HG02763 (cell line): ENCODE results near the gene TMEM119.
"Not testable (repeated sequence)": the region's sequence is repeated elsewhere in the genome, so short reads cannot be mapped to it uniquely, and the experiment has no call there.

Source experiments
- ATAC-seq: cut with Tn5 transposase; IDR thresholded peaks from one replicate; pipeline ENCODE4 v1.9.1; 2021; ENCODE audit warnings: mild to moderate bottlenecking, moderate library complexity; ENCODE audit not compliant: unreplicated experiment

TMEM119 gene

DNA sequence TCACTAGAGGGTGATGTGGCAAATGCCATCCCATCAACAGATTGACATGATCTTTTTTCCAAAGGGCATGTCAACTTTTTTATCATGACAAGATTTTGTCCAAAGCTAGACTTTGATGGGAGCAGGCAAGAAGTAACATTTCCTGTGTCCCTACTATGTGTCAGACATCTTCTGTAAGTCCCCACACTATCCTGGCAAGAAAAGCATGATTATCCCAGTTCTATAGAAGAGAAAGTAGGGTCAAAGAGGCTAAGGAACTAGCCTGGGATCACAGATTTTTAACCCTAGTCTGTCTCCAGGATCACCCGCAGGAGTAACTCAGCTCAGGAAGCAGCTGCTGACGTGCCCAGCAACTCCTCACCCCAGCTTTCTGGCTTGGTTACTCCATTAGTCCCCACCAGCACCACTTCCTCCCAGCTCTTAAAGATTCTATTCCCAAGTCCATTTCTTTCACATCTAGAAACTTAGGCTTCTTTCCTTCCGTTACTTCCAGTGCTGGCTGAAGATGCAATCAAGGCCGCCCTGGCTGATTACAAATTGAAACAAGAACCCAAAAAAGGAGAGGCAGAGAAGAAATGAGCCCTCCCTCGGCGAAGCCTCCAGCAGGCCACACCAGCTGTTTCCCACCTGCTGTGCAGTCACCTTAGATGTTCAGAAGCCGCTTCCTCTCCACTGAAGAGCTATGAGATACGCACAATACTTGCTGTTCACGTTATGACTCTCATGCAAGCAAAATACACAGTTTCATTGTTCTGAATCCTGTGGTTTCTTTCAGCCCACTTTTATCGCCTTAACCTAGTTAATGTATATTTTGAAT lies 29.3 kb downstream of the TMEM119 start:
- peak; percentile 60 for ATAC-seq

DNA sequence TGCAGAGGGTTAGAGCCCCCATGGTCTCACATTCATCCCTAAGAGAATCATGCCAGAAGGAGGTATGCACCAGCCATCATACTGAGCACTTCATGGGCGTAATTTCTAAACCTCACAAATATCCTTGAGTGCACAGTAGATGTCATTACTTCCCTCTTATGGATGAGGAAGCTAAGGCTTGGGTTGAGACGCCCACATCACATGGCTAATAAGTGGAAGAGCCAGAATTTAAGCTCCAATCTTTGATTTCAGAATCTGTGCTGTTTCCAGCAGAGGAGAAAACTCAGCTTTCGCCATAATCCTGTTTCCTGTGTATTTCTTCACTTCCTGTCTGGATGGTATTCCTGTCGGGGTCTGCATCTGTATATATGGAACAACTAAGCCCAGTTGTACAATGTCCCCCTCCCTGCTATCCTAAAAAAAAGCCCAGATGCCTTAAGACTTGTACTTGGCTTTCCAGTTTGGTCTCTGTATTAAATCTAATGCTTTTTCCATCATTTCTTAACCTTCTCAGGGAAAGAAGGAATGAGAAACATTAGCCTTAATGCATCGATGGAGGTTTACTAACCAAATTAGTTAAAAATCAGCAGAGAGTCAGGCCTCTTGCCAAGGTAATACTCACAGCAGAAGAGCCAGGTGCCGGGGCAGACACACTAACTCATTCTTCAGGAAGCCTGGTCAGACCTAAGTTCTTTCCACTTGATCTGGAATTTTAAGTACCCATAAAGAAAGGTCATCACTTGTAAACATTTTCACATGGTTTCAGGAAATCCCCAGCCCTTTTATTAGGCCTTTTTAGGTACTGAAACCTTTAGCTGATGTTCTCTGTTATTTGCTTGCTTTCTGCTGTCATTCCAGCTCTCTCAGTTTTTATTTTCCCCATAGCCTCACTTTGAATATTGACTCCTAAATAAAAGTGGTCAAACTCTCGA lies 30.2 kb downstream of the TMEM119 start:
- no peak for ATAC-seq

DNA sequence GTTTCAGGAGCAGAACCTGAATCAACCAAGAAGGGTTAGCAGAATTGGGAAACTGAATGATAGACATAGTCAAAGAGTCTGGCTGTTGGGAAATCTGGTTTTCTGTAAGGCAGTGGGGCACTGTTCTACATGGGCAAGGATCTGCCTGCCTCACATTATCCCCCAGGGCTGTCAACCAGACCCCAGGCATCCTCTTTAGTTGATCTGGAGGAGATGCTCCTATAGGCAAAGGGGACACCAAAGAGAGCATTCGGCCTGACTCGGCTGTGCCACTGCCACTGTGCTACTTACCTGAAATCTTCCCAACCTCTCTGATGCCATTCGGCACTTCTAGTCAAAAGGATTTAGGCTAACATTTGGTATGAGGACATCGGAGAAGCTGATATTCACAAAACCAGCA lies 31.4 kb downstream of the TMEM119 start:
- no peak for ATAC-seq

DNA sequence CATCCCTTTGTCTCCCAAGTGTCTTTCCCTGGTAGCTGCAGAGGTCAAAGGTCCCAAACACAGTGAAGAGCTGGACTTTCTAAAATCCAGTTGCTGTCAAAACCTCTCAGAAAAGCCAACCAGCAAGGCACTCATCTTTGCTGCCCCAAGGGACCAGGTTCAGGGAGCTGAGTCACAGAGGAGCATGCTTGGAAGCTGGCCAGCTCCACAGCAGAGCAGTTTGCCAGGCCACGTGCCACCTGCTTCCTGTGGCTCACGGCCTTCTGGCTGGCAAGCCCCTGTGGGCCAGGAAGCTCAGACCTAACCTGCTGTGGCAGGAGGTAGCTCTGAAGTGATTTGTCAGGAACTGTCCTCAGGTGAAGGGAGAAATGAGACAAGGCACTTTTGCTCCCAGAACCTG lies 31.9 kb downstream of the TMEM119 start:
- no peak for ATAC-seq

DNA sequence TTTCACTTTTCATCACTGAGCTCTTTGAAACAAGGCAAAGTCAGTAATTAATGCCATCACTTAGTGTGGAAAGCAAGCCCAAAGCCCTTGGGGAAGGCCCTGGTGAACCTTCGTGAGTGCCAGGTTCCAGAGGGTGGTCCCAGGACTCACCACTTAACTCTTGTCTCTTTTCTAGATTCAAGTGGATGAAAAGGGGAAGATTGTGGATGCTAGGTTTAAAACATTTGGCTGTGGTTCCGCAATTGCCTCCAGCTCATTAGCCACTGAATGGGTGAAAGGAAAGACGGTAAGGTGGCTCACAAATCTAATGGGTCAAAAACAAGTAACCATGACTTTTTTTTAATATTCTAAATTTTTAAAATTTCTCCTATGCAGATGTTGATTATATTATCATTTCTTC lies 32.7 kb downstream of the TMEM119 start:
- ATAC-seq: no peak

DNA sequence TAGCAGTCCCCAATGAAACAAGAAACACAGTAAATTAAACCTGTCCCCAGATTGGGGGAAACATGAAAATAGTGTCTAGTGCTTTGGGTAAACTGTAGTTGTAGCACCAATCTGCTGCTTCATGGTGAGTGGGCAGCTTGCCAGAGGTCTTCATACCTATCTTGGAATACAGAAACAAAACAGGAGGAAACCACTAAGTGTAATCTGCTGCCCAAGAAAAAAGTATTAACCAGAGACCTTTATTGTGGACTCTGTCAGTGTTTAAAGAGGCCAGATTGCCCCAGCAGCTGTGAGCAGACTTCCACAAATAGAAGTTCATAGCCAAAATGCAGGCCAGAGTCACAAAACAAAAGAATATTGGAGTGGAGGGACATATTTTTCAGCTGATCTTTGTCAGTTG lies 33.2 kb downstream of the TMEM119 start:
- no peak for ATAC-seq

DNA sequence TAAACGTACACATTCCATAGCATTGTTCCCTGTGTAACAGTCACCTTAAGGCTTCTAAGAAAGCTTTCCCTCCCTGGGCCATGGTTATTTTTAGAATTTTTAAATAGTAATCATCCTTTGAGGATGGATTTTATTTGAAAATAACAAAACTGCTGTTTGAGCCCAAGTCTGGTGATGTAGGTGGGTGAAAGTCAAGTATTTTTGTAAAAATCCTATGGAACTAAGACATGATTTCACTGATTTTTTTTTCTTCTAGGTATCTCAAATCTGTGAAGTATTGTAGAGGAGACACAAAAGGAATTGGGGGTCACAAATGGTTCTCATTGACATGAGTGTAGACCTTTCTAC lies 34.1 kb downstream of the TMEM119 start:
- ATAC-seq: no peak

DNA sequence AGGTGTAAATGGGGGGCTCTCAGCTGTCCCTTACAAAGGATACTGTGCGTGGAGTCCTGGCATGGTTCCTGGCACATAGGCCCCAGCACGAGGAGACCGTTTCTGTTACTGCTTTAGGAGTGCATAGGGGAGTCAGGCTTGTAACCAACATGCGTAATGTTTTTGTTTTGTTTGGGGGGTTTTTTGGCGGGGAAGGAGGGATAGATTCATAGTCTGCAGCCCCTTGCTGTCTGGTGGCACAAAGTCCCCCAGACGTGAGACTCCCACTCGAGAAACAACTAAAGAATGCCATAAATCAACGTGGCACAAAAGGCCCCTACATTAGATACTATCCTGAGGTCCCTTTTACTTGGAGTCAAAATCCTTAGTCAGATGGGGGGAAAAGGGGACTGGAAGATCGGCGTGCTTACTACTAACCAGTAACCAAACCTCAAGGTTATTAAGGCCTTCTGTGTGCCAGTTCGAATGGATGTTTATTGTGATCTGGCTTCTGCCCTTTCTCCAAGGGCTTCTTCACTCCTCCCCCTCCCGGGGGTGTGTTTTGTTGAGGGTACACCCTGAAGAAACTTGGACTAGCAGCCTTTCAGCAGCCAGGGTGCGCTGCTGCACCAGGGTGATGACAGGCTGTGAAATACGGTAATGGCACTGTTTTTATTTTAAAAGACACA lies 34.6 kb downstream of the TMEM119 start:
- ATAC-seq: peak; percentile 30

DNA sequence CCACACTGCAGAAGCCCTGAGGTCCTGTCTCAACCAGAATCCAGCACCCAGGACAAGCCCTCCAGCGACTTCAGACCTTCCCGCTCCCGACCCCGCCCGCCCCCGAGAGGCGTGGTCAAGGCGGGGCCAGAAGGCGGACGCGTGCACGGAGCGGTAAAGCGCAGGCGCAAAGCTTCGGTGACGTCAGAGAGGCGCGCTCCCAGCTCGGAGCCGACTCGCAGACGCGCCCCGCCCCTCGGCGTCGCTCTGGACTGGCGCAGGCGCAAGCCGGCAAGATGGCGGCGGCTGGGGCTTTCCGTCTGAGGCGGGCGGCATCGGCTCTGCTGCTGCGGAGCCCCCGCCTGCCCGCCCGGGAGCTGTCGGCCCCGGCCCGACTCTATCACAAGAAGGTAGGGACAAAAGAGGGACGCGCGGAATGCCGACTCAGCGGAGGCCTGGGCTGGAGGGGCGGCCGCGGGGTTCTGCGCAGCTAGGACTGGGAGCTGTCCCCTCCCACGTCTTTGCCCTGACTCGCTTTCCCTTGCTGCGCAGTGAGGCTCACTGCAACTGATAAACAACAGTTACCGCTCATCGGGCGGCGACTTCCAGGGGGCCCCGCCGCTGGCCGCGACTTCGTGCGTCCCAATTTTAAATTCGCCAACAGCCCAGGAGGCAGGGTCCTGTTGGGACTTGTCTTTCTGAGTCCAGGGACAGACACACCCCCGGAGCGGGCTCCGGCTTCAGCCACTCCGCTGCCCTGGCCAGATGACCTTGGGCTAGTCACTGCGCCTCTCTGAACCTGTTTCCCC lies 35.3 kb downstream of the TMEM119 start, which contains the start of gene ISCU:
ISCU (plus strand) TSS at position 249 of the 788 bp plus-strand sequence; CDS start at position 276, 27 bp downstream.
- peak; percentile 62 for ATAC-seq

DNA sequence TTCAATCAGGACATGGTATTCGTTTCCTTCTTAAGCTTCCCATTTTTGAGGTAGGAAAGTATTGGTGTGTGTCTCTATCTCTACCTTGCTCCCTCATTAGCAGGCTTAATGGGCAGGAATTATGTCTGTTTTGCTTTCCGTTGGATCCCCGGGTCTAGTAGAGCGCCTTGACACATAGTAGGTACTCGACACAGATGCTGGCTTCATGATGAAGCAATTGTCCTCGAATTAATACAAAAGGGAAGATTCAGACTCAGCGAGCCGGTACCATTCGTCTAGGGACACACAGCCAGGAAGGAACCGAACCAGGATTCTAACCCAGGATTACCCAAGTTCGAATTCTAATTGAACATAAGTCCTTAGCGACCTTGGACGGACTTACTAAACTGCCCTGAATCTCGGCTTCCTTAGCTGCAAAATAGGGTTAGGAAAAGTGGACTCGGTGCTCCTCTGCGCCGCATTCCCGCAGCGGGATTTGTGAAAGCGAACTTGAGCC lies 36.0 kb downstream of the TMEM119 start:
- ATAC-seq: no peak

DNA sequence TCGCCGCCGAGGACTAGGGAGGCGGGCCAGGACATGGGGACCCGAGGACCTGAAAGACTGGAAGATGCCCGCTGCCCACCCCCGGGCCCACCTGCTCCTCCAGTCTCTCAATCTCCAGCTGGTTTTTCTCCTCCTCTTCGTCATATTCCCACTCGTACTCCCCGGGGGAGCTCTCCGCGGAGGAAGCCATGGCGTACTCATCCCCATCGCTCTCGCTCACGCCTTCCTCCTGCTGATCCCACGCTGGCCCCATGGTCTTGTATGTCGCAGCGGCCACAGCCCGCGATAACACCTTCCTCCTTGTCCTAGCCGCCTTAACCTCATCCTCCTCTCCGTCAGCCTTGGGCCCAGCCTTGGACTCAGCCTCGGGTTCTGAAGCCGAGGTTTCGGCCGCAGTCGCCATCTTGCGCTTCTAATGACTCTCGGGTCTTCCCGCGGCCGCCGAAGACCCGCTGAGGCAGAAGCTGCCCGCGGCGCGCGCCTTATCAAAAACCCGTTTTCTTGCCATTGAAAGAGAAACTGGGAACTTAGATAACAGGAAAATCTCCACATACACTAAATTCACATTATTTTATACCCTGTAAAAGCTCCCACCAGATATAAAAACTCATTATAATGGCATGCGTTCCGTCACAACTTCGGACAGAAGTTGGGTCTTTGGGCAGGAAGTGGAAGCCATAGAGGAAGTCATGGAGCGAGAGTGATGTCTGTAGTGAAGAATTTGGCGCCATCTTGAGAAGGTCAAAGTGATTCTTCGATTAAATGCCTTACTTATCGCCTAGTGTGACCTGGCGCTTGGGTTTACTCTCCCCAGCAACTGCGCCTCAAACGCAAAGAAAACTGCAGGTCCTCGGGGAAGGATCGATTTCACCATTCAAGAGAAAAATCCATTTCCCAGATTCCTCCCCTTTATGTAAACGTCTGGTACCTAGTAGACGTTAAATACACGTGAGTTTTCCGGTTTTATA lies 36.8 kb downstream of the TMEM119 start, which contains the start of gene SART3:
SART3 (minus strand) TSS at position 422 of the 968 bp plus-strand sequence; CDS start at position 403, 19 bp downstream.
- ATAC-seq: peak; percentile 27

DNA sequence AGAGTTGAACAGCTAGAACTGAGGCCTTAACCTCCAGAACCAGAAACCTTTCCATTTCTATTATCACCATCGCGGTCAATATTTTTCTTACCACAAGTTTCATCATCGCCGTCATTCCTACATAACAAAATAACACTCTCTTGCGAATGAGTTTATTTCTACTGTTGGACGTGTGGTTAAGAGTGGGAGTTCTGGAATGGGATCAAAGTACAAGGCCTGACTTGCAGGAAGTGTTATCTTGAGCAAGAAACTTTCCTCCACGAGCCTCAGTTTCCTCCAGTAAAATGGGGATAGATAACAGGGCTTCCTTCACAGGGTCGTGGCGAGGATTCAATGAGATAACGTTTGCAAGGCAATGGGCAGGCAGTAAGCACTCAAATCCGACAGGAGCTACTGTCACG lies 37.6 kb downstream of the TMEM119 start:
- no peak for ATAC-seq

DNA sequence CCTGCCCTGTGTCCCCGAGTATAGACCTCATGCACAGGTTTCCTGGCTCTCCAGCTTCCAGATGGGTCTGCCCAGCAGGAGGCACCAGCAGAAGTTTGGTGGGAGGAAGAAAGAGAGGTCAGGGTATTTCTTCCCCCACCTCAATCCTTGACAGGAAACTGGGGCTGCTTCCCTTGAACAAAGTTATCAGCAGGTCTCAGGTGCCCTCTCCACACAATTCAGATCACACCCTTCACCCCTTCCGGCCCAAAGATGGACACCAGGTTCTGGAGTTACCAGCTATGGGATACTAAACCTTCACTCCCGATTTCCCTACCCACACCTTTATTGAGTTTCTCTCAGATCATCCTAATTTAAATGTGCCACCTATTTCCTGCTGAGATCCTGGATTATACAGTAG lies 38.1 kb downstream of the TMEM119 start:
- ATAC-seq: no peak

DNA sequence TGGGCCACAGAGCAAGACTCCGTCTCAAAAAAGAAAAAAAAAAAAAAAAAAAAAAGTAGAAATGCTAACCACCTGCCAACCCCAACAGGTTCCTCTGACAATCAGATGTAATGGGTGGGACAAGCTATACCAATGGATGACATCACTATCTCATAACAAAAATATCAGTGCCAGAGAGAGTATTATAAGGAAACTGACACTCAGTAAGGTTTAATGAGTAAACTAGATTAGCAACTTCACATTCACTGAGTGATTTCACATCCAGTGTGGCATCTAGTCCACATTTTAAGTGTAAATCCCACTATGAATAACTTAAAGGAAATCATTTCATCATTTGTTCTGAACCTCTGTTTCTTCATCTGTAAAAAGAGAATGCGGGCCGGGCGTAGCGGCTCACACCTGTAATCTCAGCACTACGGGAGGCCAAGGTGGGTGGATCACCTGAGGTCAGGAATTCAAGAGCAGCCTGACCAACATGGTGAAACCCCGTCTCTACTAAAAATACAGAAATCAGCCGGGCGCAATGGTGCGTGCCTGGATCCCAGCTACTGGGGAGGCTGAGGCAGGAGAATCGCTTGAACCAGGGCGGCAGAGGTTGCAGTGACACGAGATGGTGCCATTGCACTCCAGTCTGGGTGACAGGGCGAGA lies 38.8 kb downstream of the TMEM119 start:
- ATAC-seq: no peak

DNA sequence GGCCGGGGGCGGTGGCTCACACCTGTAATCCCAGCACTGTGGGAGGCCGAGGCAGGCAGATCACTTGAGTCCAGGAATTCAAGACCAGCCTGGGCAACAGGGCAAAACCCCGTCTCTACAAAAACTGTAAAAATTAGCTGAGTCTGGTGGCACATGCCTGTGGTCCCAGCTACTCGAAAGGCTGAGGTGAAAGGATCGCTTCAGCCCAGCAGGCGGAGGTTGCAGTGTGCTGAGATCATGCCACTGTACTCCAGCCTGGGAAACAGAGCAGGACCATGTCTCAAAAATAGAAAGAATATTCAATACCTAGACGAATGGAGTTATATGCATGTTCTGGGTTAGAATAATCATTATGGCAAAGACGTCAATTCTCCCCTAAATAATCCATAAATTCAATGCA lies 42.5 kb downstream of the TMEM119 start:
- ATAC-seq: not testable (repeated sequence)

DNA sequence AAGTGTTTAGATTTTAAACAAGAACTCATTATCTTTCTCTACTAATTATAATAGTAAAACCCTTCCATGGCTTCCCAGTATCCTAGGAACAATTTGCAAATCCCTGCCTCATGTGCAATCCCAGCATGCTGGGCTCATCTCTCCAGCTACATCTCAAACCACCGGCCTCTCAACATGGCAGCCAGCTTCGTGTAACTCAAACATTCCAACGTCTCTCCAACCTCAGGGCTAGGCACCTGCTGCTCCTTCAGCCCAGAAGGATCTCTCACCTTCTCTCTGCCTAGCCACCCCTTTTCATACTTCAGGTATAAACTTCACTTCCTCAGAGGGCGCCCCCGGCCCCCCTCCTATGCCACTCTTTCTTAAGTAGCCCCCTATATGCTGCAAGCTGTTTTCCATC lies 44.1 kb downstream of the TMEM119 start:
- ATAC-seq: no peak

DNA sequence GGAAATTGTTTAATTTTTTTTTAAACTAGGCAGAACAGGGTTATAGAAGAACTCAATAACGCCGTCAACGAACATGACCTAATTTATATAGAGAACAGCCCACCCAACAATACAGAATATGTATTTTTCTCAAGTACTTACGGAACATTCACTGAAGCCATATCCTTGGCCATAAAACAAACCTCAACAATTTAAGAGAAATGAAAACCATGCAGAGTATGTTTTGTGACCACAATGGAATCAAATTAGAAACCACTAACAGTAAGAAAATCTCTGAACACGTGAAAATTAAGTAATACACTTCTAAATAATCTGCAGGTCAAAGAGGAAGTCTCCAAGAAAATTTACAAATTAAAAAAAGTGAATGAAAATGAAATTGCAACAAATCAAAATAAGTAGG lies 46.3 kb downstream of the TMEM119 start:
- ATAC-seq: no peak

DNA sequence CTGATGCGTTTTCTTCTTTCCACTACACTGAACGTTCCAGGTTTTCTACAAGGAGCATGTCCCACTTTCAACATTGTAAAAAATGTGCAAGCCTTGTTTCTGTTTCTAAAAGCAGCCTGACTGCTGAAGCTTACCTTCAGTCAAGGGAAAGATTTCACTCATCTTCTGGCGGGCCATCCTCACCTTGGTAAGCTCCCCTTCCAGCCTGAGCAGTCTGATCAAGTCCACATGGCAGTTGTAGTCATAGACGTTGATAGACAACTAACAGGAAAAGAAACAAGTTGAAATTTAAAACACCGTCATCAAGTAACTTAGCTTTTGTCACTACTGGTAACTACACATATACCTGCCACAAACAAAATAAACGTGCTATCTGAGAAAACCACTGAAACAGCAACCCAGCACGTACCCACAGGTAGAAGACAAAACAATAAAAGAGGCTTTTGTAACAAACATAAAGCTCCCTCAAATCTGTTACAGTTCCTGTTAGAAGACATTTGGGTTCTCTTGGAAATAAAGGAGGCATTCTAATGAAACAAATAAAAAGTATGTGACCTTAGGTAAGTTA lies 48.8 kb downstream of the TMEM119 start:
- ATAC-seq: no peak
